Stimulated activated CD8-positive, alpha-beta memory T cell treated with anti-CD3 and anti-CD28 coated beads, Interleukin-15, amount 100 ng/mL, for 48 hours (primary cell): Measurements from ENCODE around the gene ZNF575.

Experiments
- DNase-seq, 2 donors: peaks; one replicate each; pipeline ENCODE4 v3.0.0-alpha.2; 2020; ENCODE audit warnings: low read depth in 2 of 2

ZNF575 gene, protein sequence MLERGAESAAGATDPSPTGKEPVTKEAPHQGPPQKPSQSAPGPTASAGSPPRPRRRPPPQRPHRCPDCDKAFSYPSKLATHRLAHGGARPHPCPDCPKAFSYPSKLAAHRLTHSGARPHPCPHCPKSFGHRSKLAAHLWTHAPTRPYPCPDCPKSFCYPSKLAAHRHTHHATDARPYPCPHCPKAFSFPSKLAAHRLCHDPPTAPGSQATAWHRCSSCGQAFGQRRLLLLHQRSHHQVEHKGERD

DNA sequence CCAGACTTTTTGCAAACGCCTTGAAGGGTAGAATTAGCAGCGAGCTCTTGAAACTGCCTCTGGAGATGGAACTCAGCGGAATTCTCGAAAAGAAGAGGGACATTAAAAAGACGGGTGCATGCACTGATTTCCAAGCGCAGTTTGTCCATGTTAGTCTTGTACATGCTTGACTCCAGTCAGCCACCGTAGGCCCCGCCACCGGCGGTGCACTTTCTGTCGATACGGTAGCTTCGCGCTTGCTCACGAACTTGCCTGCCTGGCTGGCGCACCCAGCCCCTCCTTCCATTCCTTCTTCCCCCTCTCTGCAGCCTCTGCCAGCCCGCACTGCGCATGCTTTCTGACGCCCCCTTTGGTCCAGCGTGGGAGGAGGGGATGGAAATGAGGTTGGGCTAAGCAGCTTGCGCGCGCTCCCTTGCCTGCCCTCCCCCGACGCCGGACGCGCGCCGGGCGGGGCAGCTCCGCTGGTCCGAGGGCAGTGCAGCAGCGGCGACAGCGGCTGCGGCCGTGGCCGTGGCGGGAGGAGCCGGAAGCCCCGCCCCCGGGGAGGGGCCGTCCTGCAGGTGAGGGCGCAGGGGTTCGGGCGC is at the start of gene ZNF575:
Gene ZNF575 (plus strand): TSS at position 227 of the 584 bp plus-strand sequence. CDS start 1,235 bp downstream, outside the sequence.
- DNase-seq = peak; percentile 84 to 91

DNA sequence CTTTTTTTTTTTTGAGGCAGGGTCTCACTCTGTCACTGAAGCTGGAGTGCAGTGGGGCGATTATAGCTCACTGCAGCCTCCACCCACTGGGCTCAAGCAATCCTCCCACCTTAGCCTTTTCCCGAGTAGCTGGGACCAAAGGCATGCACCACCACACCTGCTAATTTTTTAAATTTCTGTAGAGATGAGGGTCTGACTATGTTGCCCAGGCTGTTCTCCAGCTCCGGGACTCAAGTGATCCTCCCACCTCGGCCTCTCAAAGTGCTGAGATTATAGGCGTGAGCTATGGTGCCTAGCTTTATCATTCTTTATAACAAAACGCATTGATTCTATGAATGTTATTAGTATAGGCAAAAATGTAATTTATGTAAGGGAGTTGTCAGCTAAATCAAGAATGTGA is 49.7 kb upstream of the ZNF575 start:
- DNase-seq = no peak

DNA sequence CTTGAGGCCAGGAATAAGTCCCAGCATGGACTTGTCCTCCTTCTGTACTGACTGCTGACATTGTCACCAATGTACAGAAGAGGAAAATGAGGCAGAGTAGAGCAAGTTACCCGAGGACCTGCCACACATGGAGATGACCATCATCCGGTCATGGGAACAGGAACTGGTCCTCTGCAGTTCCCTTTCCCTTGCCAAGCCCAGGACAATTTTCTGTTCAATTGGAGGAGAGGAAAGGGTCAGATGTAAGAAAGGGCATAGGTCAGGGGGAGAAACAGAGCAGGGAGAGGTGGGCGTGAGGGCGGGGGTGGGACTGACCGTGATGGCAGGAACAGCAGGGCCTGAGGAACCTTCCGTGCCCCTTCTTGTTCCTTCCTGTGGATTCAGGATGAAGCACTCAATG is 47.0 kb upstream of the ZNF575 start:
- no peak for DNase-seq

DNA sequence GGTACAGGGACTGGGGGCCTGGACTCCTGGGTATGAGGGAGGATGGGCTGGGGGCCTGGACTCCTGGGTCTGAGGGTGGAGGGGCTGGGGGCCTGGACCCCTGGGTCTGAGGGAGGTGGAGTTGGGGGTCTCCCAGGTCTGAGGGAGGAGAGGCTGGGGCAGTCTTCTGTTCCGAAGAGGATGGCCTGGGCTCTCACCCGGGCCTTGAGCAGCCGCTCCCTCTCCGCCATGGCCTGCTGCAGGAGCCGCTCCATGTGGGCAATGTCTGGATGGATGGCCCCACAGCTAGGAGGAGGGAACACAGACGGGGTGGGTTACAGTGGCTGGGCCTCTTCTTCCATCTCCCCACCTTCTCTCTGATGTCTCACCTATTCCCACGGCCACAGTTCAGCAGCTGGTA is 46.6 kb upstream of the ZNF575 start:
- DNase-seq = no peak

DNA sequence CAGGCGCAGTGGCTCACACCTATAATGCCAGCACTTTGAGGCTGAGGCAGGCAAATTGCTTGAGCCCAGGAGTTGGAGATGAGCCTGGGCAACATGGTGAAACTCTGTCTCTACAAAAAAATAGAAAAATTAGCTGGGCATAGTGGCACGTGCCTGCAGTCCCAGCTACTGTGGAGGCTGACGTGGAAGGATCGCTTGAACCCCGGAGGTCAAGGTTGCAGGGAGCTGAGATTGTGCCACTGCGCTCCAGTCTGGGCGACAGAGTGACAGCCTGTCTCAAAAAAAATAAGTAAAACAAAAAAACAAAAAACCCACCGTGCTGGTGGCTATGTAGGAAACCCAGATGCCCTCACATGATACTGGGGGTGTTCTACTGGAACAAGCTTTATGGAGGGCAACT is 44.8 kb upstream of the ZNF575 start:
- no peak for DNase-seq

DNA sequence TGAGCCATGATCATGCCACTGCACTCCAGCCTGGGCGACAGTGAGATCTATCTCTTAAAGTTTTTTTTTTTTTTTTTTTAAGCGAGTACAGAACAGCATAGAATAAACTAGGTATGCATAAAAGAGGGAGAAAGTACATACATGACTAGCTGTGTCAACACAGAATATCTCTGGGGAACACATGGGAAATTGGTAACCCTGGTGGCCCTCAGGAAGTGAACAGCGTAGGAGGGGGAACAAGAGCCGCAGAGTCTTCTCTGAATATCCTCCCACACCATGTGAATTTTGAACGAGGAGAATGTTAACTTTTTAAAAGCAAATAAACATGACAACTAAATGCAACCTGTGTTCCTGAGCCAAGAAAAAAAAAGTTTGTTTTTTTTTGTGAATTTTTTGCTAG is 43.7 kb upstream of the ZNF575 start:
- DNase-seq = no peak

DNA sequence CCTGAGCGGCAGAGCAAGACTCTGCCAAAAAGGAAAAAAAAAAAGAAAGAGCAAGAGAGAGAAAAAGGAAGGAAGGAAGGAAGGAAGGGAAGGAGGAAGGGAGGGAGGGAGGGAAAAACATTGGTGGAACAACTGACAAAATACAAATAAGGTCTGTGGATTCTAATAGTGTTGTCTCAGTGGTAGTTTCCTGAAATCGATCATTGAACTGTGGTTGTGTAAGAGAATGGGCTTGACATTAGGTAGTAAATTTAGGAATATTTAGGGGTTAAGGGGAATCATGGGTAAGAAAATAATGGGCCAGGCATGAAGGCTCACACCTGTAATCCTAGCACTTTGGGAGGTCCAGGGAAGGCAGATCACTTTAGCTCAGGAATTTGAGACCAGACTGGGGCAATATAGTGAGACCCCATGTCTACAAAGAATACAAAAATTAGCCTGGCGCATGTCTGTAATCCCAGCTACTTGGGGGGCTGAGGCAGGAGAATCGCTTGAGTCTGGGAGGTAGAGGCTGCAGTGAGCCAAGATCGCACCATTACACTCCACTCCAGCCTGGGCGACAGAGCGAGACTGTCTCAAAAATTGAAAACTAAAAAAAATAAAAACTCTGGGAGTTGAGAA is 42.9 kb upstream of the ZNF575 start:
- no peak for DNase-seq

DNA sequence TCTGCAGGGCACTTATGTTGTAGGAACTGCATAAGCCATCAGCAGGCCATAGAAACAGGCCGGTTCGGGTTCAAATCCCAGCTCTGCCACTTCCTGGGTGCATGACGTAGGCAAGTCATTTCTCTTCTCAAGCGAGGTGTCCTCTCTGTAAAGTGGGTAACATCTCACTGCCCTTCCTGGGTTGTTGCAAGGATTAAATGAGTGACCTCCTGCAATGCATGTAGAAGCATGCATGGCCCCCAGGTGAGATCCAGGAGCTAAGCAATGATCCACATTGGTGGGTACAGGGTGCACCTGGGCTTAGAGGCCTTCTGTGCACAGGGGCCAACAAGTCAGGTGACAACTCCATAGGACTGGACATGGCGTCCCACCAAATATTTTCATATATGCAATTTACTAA is 42.2 kb upstream of the ZNF575 start:
- DNase-seq = no peak

DNA sequence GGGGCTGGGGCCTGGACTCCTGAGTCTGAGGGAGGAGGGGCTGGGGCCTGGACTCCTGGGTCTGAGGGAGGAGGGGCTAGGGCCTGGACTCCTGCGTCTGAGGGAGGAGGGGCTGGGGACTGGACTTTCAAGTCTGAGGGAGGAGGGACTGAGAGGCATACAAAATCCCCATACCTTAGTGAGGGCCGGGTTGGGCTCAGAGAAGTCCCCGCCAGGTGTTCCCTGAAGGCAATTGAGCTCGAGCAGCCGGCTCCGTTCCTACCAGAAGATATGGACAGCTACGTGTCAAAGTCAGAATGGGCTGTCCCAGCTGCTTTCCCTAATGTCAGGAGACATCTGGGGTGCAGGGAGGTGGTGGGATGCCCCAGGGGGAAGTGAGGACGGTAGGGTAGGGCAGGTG is 37.9 kb upstream of the ZNF575 start:
- DNase-seq = no peak

DNA sequence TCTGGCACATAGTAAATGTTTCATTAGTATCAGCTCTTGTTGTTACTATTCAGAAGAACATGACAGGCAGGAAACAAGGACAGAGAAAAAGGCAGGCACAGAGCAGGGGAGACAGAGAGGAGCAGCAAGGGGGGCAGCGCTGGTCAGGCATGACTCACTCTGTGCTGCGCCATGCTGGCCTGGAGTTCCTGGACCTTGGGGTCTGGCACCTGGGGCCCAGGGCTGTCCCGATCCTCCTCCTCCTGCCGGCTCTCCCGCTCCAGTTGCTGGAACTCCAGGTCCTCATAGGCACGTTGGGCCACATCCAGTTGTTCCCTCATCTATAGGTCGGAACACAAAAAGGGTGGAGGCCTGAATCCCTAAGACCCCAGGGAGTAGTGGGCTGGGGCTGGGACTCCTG is 36.0 kb upstream of the ZNF575 start:
- no peak for DNase-seq

DNA sequence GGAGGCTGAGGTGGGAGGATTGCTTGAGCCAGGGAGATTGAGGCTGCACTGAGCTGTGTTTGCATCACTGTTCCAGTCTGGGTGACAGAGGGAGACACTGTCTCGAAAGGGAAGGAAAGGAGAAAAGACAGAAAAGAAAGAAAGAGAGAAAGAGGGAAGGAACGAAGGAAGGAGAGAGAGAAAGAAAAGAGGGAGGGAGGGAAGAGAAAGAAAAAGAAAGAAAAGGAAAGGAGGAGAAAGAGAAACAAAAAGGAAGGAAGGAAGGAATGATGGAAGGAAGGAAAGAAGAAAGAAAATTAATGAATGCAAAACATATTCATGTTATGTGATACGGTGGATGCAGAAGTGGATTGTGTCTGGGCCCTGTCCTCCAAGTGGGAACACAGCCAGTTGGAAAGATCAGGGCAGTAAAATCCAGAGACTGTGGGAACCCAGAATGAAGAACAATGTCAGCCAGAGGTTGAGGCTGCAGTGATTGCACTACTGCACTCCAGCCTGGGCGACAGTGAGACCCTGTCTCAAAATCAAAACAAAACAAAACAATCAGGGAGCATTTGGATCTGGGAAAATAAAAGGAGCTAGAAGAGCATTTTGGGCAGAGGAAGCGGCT is 34.6 kb upstream of the ZNF575 start:
- DNase-seq = no peak

DNA sequence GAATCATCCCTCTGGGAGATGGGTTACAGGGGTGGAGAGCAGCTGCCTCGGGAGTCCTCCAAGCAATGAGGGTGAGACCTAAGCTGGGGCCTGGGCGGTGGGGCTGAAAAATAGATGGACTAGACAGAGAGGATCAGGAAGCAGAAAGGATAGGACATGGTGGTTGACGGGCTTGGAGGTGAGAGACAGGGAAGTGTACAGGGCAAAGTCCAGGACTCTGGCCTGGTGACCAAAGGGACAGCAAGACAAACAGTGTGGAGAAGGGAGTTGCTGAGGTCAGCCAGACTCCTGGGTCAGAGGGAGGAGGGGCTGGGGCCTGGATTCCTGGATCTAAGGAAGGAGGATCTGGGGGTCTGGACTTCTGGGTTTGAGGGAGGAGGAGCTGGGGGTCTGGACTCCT is 33.9 kb upstream of the ZNF575 start:
- no peak for DNase-seq

DNA sequence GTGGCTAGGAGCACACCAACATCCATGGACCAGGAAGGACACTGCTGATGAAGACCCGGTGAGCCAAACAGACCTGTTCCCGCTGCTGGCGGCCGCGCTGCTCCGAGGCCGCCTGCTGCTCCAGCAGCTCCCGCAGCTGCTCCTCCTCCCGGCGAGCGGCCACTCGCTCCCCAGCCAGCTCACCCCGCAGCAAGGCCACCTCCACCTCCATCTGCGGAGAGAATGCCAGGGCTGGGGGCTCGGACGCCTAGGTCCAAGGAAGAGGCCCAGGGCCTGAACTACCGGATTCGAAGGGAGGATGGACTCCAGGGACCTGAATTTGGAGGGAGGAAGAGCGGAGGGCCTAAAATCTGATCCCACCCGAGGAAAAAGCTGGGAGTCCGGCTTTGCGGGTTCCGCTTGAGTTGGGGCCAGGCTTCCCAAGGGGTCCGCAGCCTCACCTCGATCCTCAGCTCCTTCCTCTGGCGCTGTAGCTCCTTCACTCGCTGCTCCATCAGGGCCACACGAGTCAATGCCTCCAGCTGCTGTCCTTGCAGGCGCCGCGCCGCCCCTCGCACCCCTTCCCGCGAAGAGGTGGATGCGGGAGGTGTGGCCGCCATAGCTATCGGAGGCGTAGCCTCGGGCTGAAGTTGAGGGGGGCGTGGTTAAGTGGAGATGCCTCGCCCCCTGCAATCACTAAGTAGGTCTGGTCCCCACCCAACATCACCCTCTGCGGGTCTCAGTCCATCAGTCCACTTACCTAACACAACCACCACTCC is 31.1 kb upstream of the ZNF575 start:
- DNase-seq = no peak

DNA sequence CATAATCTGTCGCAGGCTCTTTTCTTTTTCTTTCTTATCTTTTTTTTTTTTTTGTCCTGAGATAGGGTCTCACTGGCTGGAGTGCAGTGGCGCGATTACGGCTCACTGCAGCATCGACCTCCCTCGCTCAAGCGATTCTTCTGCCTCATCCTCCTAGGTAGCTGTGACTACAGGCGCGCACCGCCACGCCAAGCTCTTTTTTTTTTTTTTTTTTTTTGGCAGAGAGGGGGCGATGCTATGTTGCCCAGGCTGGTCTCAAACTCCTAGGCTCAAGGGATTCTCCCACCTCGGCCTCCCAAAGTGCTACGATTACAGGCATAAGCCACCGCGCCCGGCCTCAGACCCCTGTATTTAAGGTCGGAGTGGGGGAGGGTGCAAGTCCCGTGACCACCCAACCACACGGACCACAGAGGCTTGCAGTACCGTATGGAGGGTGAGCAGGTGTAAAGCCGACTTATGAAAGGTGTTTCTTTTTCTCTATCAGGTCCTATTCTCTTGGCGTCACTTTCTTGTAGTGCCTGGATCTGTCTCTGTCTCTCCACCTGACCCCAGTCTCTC is 30.5 kb upstream of the ZNF575 start:
- DNase-seq = no peak

DNA sequence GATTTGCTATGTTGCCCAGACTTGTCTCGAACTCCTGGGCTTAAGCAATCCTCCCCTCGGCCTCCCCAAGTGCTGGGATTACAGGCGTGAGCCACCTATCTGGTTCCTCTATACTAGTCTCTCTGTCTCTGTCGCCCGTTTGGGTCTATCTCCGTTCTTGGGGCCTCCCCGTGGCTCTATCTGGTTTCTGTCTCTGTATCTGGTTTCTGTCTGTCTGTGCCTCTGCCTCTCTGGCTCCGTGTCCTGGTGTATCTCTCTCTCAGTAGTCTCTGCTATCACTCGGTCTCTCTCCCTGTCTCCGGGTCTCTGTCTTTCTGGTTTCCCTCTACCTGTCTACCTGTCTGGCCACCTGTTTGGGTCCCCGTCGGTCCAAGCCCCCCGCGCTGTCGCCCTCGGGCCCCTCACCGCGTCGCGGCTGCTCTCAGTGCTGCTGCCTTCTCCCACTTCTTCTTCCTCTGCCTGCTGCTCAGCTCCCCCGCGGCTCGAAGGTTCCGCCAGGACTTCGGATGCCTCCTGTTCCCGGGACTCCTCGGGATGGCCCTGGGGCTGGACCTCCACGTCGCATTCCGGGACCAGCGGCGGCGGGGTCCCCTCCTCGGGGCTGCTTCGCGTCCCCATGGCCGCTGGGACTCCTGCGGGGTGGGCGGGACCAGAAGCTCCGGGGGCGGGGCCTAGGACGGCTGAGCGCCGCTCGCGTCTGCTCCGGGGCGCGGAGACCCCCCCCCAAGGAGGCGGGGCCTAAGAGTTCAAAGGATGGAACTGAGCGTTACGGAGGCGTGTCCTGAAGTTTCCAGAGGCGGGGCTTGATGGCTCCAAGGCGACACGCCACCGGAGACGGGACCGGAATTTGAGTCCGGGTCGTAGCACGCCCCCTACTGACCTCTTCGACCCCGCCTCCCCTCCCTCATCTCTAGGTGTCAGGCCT is 29.2 kb upstream of the ZNF575 start:
- peak; percentile 97 for DNase-seq

DNA sequence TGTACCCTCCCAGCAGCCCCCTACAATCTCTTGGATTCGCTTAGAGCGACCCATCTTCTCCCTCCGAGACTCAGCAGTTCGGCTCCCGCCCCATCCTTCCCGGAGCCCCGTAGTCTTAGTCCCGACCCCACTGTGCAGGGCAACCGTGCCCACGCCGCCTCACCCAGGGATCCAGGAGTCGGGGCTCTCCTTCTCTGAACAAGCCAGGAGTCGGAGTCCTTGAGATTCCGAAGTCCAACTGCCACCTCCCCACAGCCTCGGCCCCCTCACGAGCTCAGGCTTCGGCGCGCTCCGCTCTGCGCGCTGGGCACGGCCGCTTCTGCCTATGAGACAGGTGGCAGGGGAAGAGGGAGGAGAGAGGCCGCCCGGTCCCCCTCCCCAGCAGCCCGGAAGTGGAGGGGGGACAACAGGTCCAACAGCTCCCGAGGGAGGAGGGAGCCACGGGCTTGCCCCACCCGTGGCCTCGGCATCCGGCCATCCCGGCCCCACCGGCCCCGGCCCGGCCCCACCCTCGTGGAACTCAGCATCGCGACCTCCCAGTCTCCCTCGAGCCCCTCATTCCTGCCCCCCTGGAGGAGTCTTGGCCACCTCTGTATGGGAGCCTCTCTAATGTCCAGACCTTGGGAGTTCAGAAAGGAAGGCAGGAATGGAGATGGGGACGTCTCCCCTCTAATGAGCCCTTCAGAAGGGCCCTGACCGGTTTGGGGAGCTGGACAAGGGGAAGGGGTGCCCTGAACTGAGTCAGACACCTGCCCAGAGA is 28.4 kb upstream of the ZNF575 start, which contains the start of gene PHLDB3:
Gene PHLDB3 (minus strand): TSS at position 321 of the 760 bp plus-strand sequence. CDS start 628 bp downstream, outside the sequence.
- no peak for DNase-seq

DNA sequence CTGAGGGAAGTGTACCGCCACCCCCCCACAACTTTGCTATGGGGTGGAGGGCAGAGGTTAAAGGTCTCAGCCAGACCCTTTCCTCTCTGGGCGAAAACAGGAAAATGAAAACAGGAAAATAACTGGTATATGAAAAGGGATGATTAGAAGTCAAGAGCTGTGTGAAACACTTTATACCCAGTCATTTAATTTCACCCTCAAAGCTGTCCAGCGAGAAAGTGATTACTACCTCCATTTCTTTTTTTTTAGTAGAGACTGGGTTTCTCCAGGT is 27.9 kb upstream of the ZNF575 start:
- no peak for DNase-seq

DNA sequence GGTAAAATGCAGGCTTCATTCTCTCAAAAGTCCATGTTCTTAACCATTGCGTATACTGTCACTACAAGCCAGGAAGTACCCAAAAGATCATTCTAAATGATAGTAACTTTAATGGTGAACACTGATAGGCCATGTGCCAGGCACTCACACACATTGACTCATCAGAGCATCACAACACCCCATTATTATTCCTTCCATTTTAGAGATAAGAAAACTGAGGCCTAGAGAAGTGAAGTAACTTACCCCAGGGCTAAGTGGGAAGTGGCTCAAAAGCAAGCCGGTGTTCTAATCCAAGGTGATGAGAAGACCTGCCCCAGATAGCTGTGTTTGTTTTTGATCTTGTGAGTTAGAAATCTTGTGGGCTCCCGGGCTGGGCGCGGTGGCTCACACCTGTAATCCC is 27.0 kb upstream of the ZNF575 start:
- no peak for DNase-seq

DNA sequence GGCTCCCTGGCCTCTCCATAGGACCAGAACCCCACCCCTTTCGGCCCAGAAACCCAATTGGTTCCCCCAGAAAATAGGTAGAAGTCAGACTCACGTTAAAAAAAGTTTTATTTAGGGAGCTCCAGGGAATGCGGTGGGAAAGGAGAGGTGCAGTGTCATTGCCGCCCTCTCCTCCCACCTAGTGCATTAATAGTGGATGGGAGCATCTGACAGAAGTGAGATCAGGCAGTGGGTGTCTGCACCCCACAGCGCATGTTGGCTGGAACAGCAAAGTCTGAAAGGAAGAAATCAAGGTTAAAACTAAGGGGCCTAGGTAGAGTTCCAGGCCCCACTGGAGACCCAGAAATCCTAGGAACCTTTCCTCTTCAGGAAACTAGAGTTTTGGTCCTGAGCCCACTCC is 26.4 kb upstream of the ZNF575 start:
- no peak for DNase-seq

DNA sequence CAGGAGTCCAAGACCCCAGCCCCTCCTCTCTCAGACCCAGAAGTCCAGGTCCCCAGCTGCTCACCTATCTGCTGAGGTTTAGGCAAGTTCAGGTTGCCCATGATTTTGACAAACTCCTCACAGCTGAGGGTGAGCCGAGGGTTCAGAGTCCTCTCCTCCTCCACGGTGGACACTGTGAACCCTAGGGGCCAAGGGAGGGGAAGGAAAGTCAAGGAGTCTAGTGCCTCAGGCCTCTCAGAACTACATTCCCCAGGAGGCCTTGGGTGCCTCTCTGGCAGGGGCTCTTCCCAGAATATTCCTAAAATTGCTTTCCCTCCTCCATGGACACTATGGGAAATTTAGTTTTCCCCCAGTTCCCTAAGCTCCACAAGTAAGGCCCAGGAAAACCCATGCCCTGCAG is 25.1 kb upstream of the ZNF575 start:
- DNase-seq = no peak
